MM.1S (cell line): ENCODE data around the gene CDC5L.

Source experiments
- DNase-seq: peaks from one replicate; pipeline ENCODE4 v3.0.0-alpha.2; 2015
- H2AFZ ChIP-seq: fragments of 300-600 bp; sonication (generic); 2 replicates; pipeline ENCODE4 v1.6.0; 2016; ENCODE audit warnings: antibody characterized with exemption, low read length
- H3F3A ChIP-seq: fragments of 300-600 bp; sonication (generic); 2 replicates; pipeline ENCODE4 v1.6.1; 2016; ENCODE audit warnings: mild to moderate bottlenecking, antibody characterized with exemption, low read length, moderate library complexity, mixed read lengths; ENCODE audit not compliant: insufficient read depth
- H3K27ac ChIP-seq: fragments of 300-600 bp; sonication (generic); 2 replicates; pipeline ENCODE4 v1.5.1; 2016; ENCODE audit warnings: mild to moderate bottlenecking, low read length
- H3K27me3 ChIP-seq: fragments of 300-600 bp; sonication (generic); replicated peaks from 2 replicates; pipeline ENCODE4 v1.6.0; 2016; ENCODE audit warnings: low read length; ENCODE audit not compliant: insufficient read depth
- H3K36me3 ChIP-seq: fragments of 300-600 bp; sonication (generic); replicated peaks from 2 replicates; pipeline ENCODE4 v1.6.1; 2016; ENCODE audit warnings: mild to moderate bottlenecking, low read length, mixed read lengths; ENCODE audit not compliant: insufficient read depth
- H3K4me1 ChIP-seq: fragments of 300-600 bp; sonication (generic); 2 replicates; pipeline ENCODE4 v1.6.1; 2016; ENCODE audit warnings: low read length, mixed read lengths
- H3K4me2 ChIP-seq: fragments of 300-600 bp; sonication (generic); 2 replicates; pipeline ENCODE4 v1.6.0; 2016; ENCODE audit warnings: low read depth, low read length
- H3K4me3 ChIP-seq: fragments of 300-600 bp; sonication (generic); 2 replicates; pipeline ENCODE4 v1.5.1; 2016; ENCODE audit warnings: low read length, mixed read lengths
- H3K79me2 ChIP-seq: fragments of 300-600 bp; sonication (generic); 2 replicates; pipeline ENCODE4 v1.6.1; 2016; ENCODE audit warnings: mixed run types, low read length, mixed read lengths
- H3K9ac ChIP-seq: fragments of 300-600 bp; sonication (generic); 2 replicates; pipeline ENCODE4 v1.6.1; 2016; ENCODE audit warnings: low read length, mixed read lengths
- H3K9me2 ChIP-seq: fragments of 300-600 bp; sonication (generic); replicated peaks from 2 replicates; pipeline ENCODE4 v1.6.1; 2016; ENCODE audit warnings: mild to moderate bottlenecking, low read length, mixed read lengths; ENCODE audit not compliant: insufficient read depth
- H3K9me3 ChIP-seq: fragments of 300-600 bp; sonication (generic); replicated peaks from 2 replicates; pipeline ENCODE4 v1.6.1; 2016; ENCODE audit warnings: mild to moderate bottlenecking, low read length, mixed read lengths; ENCODE audit not compliant: insufficient read depth
- H4K20me1 ChIP-seq: fragments of 300-600 bp; sonication (generic); 2 replicates; pipeline ENCODE4 v1.6.1; 2016; ENCODE audit warnings: mild to moderate bottlenecking, low read length, moderate library complexity, mixed read lengths; ENCODE audit not compliant: insufficient read depth
- EZH2 ChIP-seq: fragments of 300-600 bp; sonication (generic); optimal IDR thresholded peaks from 2 replicates; pipeline ENCODE3; 2017; ENCODE audit warnings: low read depth, mild to moderate bottlenecking, antibody characterized with exemption, low read length, mixed read lengths
- EZH2phosphoT487 ChIP-seq: fragments of 300-600 bp; sonication (generic); IDR thresholded peaks from 2 replicates; pipeline ENCODE4 v1.6.1; 2018; ENCODE audit warnings: antibody characterized with exemption, low read length
- TF ChIP-seq, protein P1 (sequence below): fragments of 300-600 bp; sonication (generic); IDR thresholded peaks from 2 replicates; pipeline ENCODE4 v1.5.1; 2016; ENCODE audit warnings: antibody characterized with exemption, low read length, mixed read lengths

CDC5L gene

DNA sequence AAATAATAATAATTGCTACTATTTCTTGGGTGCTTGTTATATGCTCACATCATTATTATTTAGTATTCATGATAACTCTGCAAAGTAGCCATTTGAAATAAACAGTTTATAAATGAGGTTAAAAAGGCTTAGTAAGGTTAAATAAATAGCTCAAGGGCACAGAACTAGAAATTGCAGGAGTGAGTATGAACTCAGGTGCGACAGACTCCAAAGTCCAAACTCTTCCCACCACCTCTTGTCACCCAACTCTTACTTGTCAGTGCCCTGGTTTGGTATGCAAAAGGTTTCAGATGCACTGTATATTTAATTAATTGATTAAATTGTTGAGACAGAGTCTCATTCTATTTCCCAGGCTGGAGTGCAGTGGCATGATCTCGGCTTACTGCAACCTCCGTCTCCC, 20.7 kb upstream of the CDC5L start:
- H2AFZ ChIP-seq, result no peak overlapping the region
- TF ChIP-seq EZH2phosphoT487, result no peak
- TF ChIP-seq, protein P1, sequence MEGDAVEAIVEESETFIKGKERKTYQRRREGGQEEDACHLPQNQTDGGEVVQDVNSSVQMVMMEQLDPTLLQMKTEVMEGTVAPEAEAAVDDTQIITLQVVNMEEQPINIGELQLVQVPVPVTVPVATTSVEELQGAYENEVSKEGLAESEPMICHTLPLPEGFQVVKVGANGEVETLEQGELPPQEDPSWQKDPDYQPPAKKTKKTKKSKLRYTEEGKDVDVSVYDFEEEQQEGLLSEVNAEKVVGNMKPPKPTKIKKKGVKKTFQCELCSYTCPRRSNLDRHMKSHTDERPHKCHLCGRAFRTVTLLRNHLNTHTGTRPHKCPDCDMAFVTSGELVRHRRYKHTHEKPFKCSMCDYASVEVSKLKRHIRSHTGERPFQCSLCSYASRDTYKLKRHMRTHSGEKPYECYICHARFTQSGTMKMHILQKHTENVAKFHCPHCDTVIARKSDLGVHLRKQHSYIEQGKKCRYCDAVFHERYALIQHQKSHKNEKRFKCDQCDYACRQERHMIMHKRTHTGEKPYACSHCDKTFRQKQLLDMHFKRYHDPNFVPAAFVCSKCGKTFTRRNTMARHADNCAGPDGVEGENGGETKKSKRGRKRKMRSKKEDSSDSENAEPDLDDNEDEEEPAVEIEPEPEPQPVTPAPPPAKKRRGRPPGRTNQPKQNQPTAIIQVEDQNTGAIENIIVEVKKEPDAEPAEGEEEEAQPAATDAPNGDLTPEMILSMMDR, result no peak
- TF ChIP-seq EZH2, result no peak
- DNase-seq, result no peak
- no peak overlapping the region for H3K9ac ChIP-seq
- no peaks in the 10 kb centered on the region for H3K27me3 ChIP-seq
- H3F3A ChIP-seq, result no peaks in the 10 kb centered on the region
- no peak overlapping the region for H3K27ac ChIP-seq
- no peak overlapping the region for H3K4me3 ChIP-seq
- no peak overlapping the region for H3K4me2 ChIP-seq
- no peaks in the 10 kb centered on the region for H4K20me1 ChIP-seq
- H3K79me2 ChIP-seq, result no peaks in the 10 kb centered on the region
- no peaks in the 10 kb centered on the region for H3K9me2 ChIP-seq
- H3K4me1 ChIP-seq, result no peaks in the 10 kb centered on the region
- no peaks in the 10 kb centered on the region for H3K9me3 ChIP-seq
- no peaks in the 10 kb centered on the region for H3K36me3 ChIP-seq

- no peak overlapping the region for H3K27ac ChIP-seq
- no peaks in the 10 kb centered on the region for H3K9me3 ChIP-seq
- no peak overlapping the region for H2AFZ ChIP-seq
- H3K4me3 ChIP-seq, result no peak overlapping the region
- H3K9ac ChIP-seq, result no peak overlapping the region
- peaks cover 2% of the 10 kb centered on the region; the same call in 1 of the 2 replicates for H3K4me1 ChIP-seq
- H3K4me2 ChIP-seq, result no peak overlapping the region
- H3K79me2 ChIP-seq, result no peaks in the 10 kb centered on the region
- TF ChIP-seq EZH2 (no peak), EZH2phosphoT487 (no peak)
- TF ChIP-seq, protein P1, result no peak
- no peaks in the 10 kb centered on the region for H3K9me2 ChIP-seq
- DNase-seq, result no peak
- no peaks in the 10 kb centered on the region for H4K20me1 ChIP-seq
- H3K27me3 ChIP-seq, result no peaks in the 10 kb centered on the region
- no peaks in the 10 kb centered on the region for H3F3A ChIP-seq
- H3K36me3 ChIP-seq, result no peaks in the 10 kb centered on the region
These were observed 19.8 kb upstream of the CDC5L start for GRCh38 chr6:44367681-44368080.

DNA sequence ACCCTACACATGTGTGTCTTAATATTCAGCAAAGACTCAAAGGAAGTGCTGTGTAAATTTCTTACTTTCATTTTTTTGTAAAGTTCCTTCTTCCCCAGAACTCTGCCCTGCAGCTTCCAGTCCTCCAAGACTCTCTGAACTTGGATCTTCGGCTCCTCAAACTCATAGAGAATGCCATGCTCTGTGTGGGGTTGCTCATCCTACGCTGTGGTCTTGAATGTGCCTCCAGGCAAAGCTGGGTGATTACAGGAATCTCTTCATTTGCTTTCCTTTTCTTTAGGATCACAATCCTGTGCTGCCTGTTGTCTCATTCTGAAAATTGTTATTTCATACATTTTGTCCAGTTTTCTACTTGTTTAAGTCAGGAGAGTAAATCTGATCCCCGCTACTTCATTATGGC, 14.5 kb upstream of the CDC5L start:
- no peak overlapping the region for H3K4me3 ChIP-seq
- H3K9me3 ChIP-seq, result no peaks in the 10 kb centered on the region
- no peaks in the 10 kb centered on the region for H3K79me2 ChIP-seq
- H3F3A ChIP-seq, result no peaks in the 10 kb centered on the region
- no peaks in the 10 kb centered on the region for H3K9me2 ChIP-seq
- no peaks in the 10 kb centered on the region for H4K20me1 ChIP-seq
- H3K36me3 ChIP-seq, result no peaks in the 10 kb centered on the region
- H3K4me2 ChIP-seq, result 0 out of 2 replicates have a peak overlapping the region, but pooled peaks have one; percentile 13
- no peak for DNase-seq
- no peak overlapping the region for H3K9ac ChIP-seq
- TF ChIP-seq EZH2 (no peak), EZH2phosphoT487 (no peak)
- TF ChIP-seq, protein P1, result no peak
- peaks cover 6% of the 10 kb centered on the region for H3K4me1 ChIP-seq
- no peak overlapping the region for H3K27ac ChIP-seq
- peak overlapping the region; percentile 12 for H2AFZ ChIP-seq
- no peaks in the 10 kb centered on the region for H3K27me3 ChIP-seq
